HepG2 (cell line): ENCODE measurements around the gene FBXL7. TPM values are rescaled to one million over a fixed set of nuclear protein-coding genes. Genes with fewer than 3 reads are reported as not detected.

ENCODE experiments used
- ATAC-seq: fragments of 200-7000 bp; cut with Tn5 transposase; 3 replicates; pipeline ENCODE4 v1.9.1; 2020; ENCODE audit warnings: mild to moderate bottlenecking, moderate library complexity
- BruUV-seq: library from RNA; stranded (reverse); fragments of 400-500 nt; replicated peaks from 2 replicates; lab custom pipeline; 2021; lab: Mats Ljungman, UMichigan
- CTCF ChIA-PET: fragments of 300-600 bp; formaldehyde crosslinking; extraction: SDS; loops from one replicate; lab custom pipeline; 2021; ENCODE audit warnings: low total read pairs, inconsistent platforms, low intra/inter-chr PET ratio; lab: Yijun Ruan, JAX
- POLR2A ChIA-PET: fragments of 350-600 bp; sonication (Branson Sonifier 250); formaldehyde crosslinking; loops from one replicate; lab custom pipeline; 2020; ENCODE audit warnings: antibody characterized with exemption, inconsistent platforms; lab: Yijun Ruan, JAX
- DNase-seq: peaks from one replicate; pipeline ENCODE4 v3.0.0-alpha.2; 2015; ENCODE audit warnings: low spot score
- FAIRE-seq: peaks from 3 replicates; lab custom pipeline; 2011; peaks lifted over from hg19 to GRCh38; lab: Jason Lieb, UNC
- H2AFZ ChIP-seq: one replicate; pipeline ENCODE4 v1.6.1; 2011; ENCODE audit warnings: low read length, inconsistent platforms
- H3K27ac ChIP-seq: fragments of 300-600 bp; 3 replicates; pipeline ENCODE4 v1.8.0; 2011; ENCODE audit warnings: mixed run types, mild to moderate bottlenecking, mixed read lengths, low read length, inconsistent platforms; ENCODE audit not compliant: insufficient read depth; ENCODE audit errors: extremely low read length
- H3K27me3 ChIP-seq, 2 experiments: fragments of 200-600 bp in 1 of 2; 2 replicates in 1 of 2; 3 replicates in 1 of 2; pipeline versions ENCODE4 v1.6.0 to v1.8.0; 2011; ENCODE audit warnings: low read length in 2 of 2, mild to moderate bottlenecking in 2 of 2, moderate library complexity in 2 of 2, inconsistent platforms in 1 of 2; ENCODE audit not compliant: insufficient read depth in 2 of 2, control insufficient read depth in 1 of 2
- H3K36me3 ChIP-seq, 2 experiments: fragments of 200-600 bp in 1 of 2; replicated peaks in 1 of 2; 2 replicates in 1 of 2; 3 replicates in 1 of 2; pipeline versions ENCODE4 v1.5.1 to v1.8.0; 2011; ENCODE audit warnings: low read length in 2 of 2, inconsistent platforms in 1 of 2; ENCODE audit not compliant: insufficient read depth in 2 of 2, control insufficient read depth in 1 of 2
- H3K4me1 ChIP-seq: 2 replicates; pipeline ENCODE4 v1.5.1; 2012; ENCODE audit warnings: low read length, inconsistent platforms; ENCODE audit not compliant: insufficient read depth
- H3K4me2 ChIP-seq: 2 replicates; pipeline ENCODE4 v1.6.0; 2011; ENCODE audit warnings: low read depth, low read length, inconsistent platforms
- H3K4me3 ChIP-seq, 3 experiments: fragments of 200-600 bp in 1 of 3; sonication (generic), shearing (Covaris generic) in 1 of 3; replicated peaks in 1 of 3; 2 replicates each; pipeline ENCODE4 v1.5.1; 2011 to 2016; ENCODE audit warnings: low read length in 3 of 3, inconsistent platforms in 2 of 3, low read depth in 2 of 3, mild to moderate bottlenecking in 2 of 3, control low read depth in 1 of 3, mixed read lengths in 1 of 3; ENCODE audit not compliant: insufficient read depth in 1 of 3
- H3K79me2 ChIP-seq: one replicate; pipeline ENCODE4 v1.6.1; 2011; ENCODE audit warnings: low read length, inconsistent platforms; ENCODE audit not compliant: insufficient read depth
- H3K9ac ChIP-seq: 2 replicates; pipeline ENCODE4 v1.6.0; 2011; ENCODE audit warnings: mild to moderate bottlenecking, low read depth, low read length, inconsistent platforms; ENCODE audit not compliant: insufficient read depth
- H3K9me3 ChIP-seq: 2 replicates; pipeline ENCODE4 v1.5.1; 2012; ENCODE audit warnings: mild to moderate bottlenecking, low read length
- H4K20me1 ChIP-seq: 2 replicates; pipeline ENCODE4 v1.6.0; 2011; ENCODE audit warnings: inconsistent platforms, mild to moderate bottlenecking, low read length, moderate library complexity; ENCODE audit not compliant: insufficient read depth
- EP300 ChIP-seq, 3 experiments: sonication (generic) in 1 of 3; formaldehyde crosslinking in 1 of 3; IDR thresholded peaks; 2 replicates each; pipeline versions ENCODE4 v1.5.1 to v1.6.1; 2011 to 2020; ENCODE audit warnings: low read depth in 2 of 3, low read length in 2 of 3, borderline replicate concordance in 1 of 3, improper control_type of control experiment in 1 of 3, mild to moderate bottlenecking in 1 of 3, missing genetic modification reagents in 1 of 3, moderate library complexity in 1 of 3
- RXRB ChIP-seq: IDR thresholded peaks from 2 replicates; pipeline ENCODE4 v1.6.1; 2016; ENCODE audit warnings: borderline replicate concordance, missing genetic modification reagents, missing compliant biosample characterization
- TFDP2 ChIP-seq: sonication (generic); formaldehyde crosslinking; IDR thresholded peaks from 2 replicates; pipeline ENCODE4 v1.4.0; 2020; ENCODE audit warnings: missing genetic modification reagents
- ZIK1 ChIP-seq: sonication (generic); formaldehyde crosslinking; IDR thresholded peaks from 2 replicates; pipeline ENCODE4 v1.5.0; 2020; ENCODE audit warnings: mild to moderate bottlenecking, low read depth, missing genetic modification reagents, borderline replicate concordance
- ZKSCAN1 ChIP-seq: fragments of 150-350 bp; IDR thresholded peaks from 2 replicates; pipeline ENCODE4 v1.6.1; 2014; ENCODE audit warnings: low read length
- ZNF230 ChIP-seq: sonication (generic); formaldehyde crosslinking; IDR thresholded peaks from 2 replicates; pipeline ENCODE4 v1.4.0; 2020; ENCODE audit warnings: mild to moderate bottlenecking, missing genetic modification reagents
- ZNF557 ChIP-seq: sonication (generic); formaldehyde crosslinking; IDR thresholded peaks from 2 replicates; pipeline ENCODE4 v1.4.0; 2020; ENCODE audit warnings: missing genetic modification reagents
- ZNF75D ChIP-seq: sonication (generic); formaldehyde crosslinking; IDR thresholded peaks from 2 replicates; pipeline ENCODE4 v1.8.1; 2023; ENCODE audit warnings: missing genetic modification reagents, mild to moderate bottlenecking, borderline replicate concordance
- ZSCAN29 ChIP-seq: sonication (generic); formaldehyde crosslinking; conservative IDR thresholded peaks from 2 replicates; pipeline ENCODE4 v1.4.0; 2020; ENCODE audit warnings: mild to moderate bottlenecking, missing genetic modification reagents
- WGBS: methylation state at CpG from one replicate; pipeline ENCODE4 v1.1.6; 2017; ENCODE audit warnings: low lambda C conversion rate; 5-methylcytosine and 5-hydroxymethylcytosine counted together
- in situ Hi-C: cut with HindIII; loops from 2 replicates; pipeline ENCODE4 v1.10.0; 2017; ENCODE audit warnings: low pct_unique_long_range_greater_than_20kb; ENCODE audit not compliant: extremely low pct_ligation_motif_present
- intact Hi-C: fragments of 100-400 bp; cut with micrococcal nuclease; formaldehyde crosslinking; loops from one replicate; pipeline ENCODE4 v1.10.0; 2022; ENCODE audit not compliant: unreplicated experiment
- polyA plus RNA-seq, 8 experiments: library from polyadenylated mRNA; depleted of rRNA in 3 of 8; stranded (reverse) in 7 of 8; unstranded in 1 of 8; fragments of >200 nt; fragmentation: Illumina TruSeq in 4 of 8; extraction: Trizol in 4 of 8; gene quantifications; 2 replicates each; pipeline versions ENCODE4 v1.2.1 to v1.2.3, GENCODE V29; 2011 to 2016; ENCODE audit warnings: low read depth in 4 of 8, missing spikeins in 1 of 8, mixed read lengths in 1 of 8; ENCODE audit not compliant: insufficient read depth in 1 of 8
- total RNA-seq, 5 experiments: library from RNA; depleted of rRNA; stranded (reverse); fragments of >200 nt; fragmentation: Illumina TruSeq; extraction: Trizol; gene quantifications; 2 replicates each; pipeline ENCODE4 v1.2.3, GENCODE V29; 2016; ENCODE audit warnings: low read depth in 1 of 5

Gene FBXL7
- total and polyA plus RNA-seq, 2 of the 13 experiments (the other 11 are each of a cell fraction or from before 2014, with no cell fraction given), result 0.07 TPM; not detected in 1

DNA sequence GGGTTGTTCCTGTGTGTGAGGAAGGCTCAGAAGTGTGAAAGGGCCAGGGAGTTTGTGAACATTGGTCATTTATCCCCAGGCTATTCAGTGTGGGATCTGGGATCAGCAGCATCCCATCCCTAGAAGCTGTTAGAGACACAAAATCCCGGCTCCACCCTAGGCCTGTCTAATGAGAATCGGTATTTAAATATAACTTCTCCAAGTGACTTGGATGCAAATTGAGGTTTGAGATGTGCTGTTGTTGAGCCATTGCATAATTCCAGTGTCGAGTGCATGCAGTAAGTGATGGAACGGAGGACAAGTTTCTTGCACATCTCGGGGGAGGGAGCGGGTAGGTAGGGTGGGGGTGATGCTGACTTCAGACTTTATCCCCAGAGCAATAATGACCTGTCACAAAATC, 138.3 kb downstream of the FBXL7 start:
- BruUV-seq, result no TSS peak
- no peaks in the 10 kb centered on the region for H3K79me2 ChIP-seq
- ChIA-PET CTCF (no interaction called here), POLR2A (no interaction called here)
- no peak overlapping the region for H3K27ac ChIP-seq
- intact Hi-C loops, result no loop called here
- H3K27me3 ChIP-seq, result no peaks in the 10 kb centered on the region
- TF ChIP-seq ZNF75D, result no peak
- no peak for TF ChIP-seq RXRB (CRISPR knock-in tag)
- TF ChIP-seq ZKSCAN1, result no peak
- TF ChIP-seq ZSCAN29, result no peak
- TF ChIP-seq ZIK1 (CRISPR knock-in tag), result no peak
- TF ChIP-seq EP300 (IDR thresholded peaks at IDR 0.05; ENCODE audit: low read depth in 2 of 2, low read length in 2 of 2), result no peak
- no peak for TF ChIP-seq EP300 (CRISPR knock-in tag; IDR thresholded peaks at IDR 0.05; ENCODE audit: borderline replicate concordance)
- no peak for TF ChIP-seq TFDP2 (CRISPR knock-in tag)
- TF ChIP-seq ZNF230, result no peak
- TF ChIP-seq ZNF557 (CRISPR knock-in tag), result no peak
- H4K20me1 ChIP-seq, result no peaks in the 10 kb centered on the region
- H2AFZ ChIP-seq, result no peak overlapping the region
- H3K4me2 ChIP-seq, result no peak overlapping the region
- no peak for ATAC-seq
- DNase-seq, result no peak
- no peaks in the 10 kb centered on the region for H3K4me1 ChIP-seq
- in situ Hi-C loops, result no loop called here
- H3K36me3 ChIP-seq, result no peaks in the 10 kb centered on the region
- H3K9ac ChIP-seq, result no peak overlapping the region
- H3K9me3 ChIP-seq, result no peaks in the 10 kb centered on the region
- FAIRE-seq, result no peak
- no peak overlapping the region for H3K4me3 ChIP-seq
- 4% methylated on average over 5 of the region's 6 CpGs for WGBS
